Stimulated activated naive CD8-positive, alpha-beta T cell treated with anti-CD3 and anti-CD28 coated beads, Interleukin-15, amount 100 ng/mL, for 72 hours (primary cell): ENCODE measurements around the gene ATP6V1F.

Experiments
- ATAC-seq: fragments of 150-1000 bp; cut with Tn5 transposase; 2 replicates; pipeline ENCODE4 v1.10.0; 2021; ENCODE audit warnings: mild to moderate bottlenecking, moderate library complexity
- DNase-seq, 2 donors: peaks; one replicate each; pipeline ENCODE4 v3.0.0; 2021 to 2022
- H3K27ac Mint-ChIP-seq, 2 donors: one replicate each; pipeline ENCODE4 v1.8.0; 2022; ENCODE audit warnings: mild to moderate bottlenecking in 2 of 2, mixed read lengths in 2 of 2, moderate library complexity in 2 of 2
- H3K27me3 Mint-ChIP-seq: one replicate; pipeline ENCODE4 v1.8.0; 2022; ENCODE audit warnings: mixed read lengths
- H3K4me1 Mint-ChIP-seq: one replicate; pipeline ENCODE4 v1.8.0; 2022; ENCODE audit warnings: mild to moderate bottlenecking, mixed read lengths
- H3K4me3 Mint-ChIP-seq, 2 donors: one replicate each; pipeline ENCODE4 v1.8.0; 2022; ENCODE audit warnings: mild to moderate bottlenecking in 2 of 2, mixed read lengths in 2 of 2, moderate library complexity in 1 of 2
- H3K9me3 Mint-ChIP-seq, 2 donors: one replicate each; pipeline ENCODE4 v1.8.0; 2022; ENCODE audit warnings: mixed read lengths in 2 of 2

The ATP6V1F gene

GRCh38 chr7:128868624-128869137 is 6.0 kb downstream of the ATP6V1F start:
- Mint-ChIP-seq H3K27me3 (peaks cover 16% of the 10 kb centered on the region), H3K4me3 (peak overlapping the region; percentile 59 to 79), H3K27ac (no peak overlapping the region), H3K9me3 (no peaks in the 10 kb centered on the region), H3K4me1 (peaks cover 33% of the 10 kb centered on the region)
- no peak for ATAC-seq
- DNase-seq, result no peak

GRCh38 chr7:128869138-128869943 is 6.7 kb downstream of the ATP6V1F start:
- no peaks in the 10 kb centered on the region for H3K9me3 Mint-ChIP-seq
- H3K4me1 Mint-ChIP-seq, result peaks cover 30% of the 10 kb centered on the region
- peak; percentile 66 to 70 for DNase-seq
- ATAC-seq, result peak; percentile 88
- H3K27ac Mint-ChIP-seq, result no peak overlapping the region
- peak overlapping the region; percentile 59 to 79 for H3K4me3 Mint-ChIP-seq
- H3K27me3 Mint-ChIP-seq, result peaks cover 16% of the 10 kb centered on the region

- peaks cover 29% of the 10 kb centered on the region for H3K4me1 Mint-ChIP-seq
- DNase-seq, result no peak
- H3K27me3 Mint-ChIP-seq, result peaks cover 16% of the 10 kb centered on the region
- peak overlapping the region; percentile 80 for H3K4me3 Mint-ChIP-seq
- ATAC-seq, result peak; percentile 45
- H3K9me3 Mint-ChIP-seq, result no peaks in the 10 kb centered on the region
- H3K27ac Mint-ChIP-seq, result peak overlapping the region in 1 of 2 donors; percentile 89
Observed at GRCh38 chr7:128869944-128870285, 7.3 kb downstream of the ATP6V1F start.

- Mint-ChIP-seq H3K4me1 (peaks cover 19% of the 10 kb centered on the region), H3K9me3 (no peaks in the 10 kb centered on the region), H3K27ac (peak overlapping the region in 1 of 2 donors; percentile 36), H3K4me3 (peak overlapping the region; percentile 53 to 80), H3K27me3 (peaks cover 16% of the 10 kb centered on the region)
- ATAC-seq (no peak), DNase-seq (no peak)
Observed at GRCh38 chr7:128871050-128871449, 8.4 kb downstream of the ATP6V1F start.

GRCh38 chr7:128872394-128872824 is 9.8 kb downstream of the ATP6V1F start:
- Mint-ChIP-seq H3K4me1 (peaks cover 19% of the 10 kb centered on the region), H3K27ac (no peak overlapping the region)

GRCh38 chr7:128873234-128873633 is 10.6 kb downstream of the ATP6V1F start:
- no peaks in the 10 kb centered on the region for H3K9me3 Mint-ChIP-seq
- no peak overlapping the region for H3K27ac Mint-ChIP-seq
- ATAC-seq (no peak), DNase-seq (no peak)
- peaks cover 16% of the 10 kb centered on the region for H3K27me3 Mint-ChIP-seq
- no peak overlapping the region for H3K4me3 Mint-ChIP-seq
- H3K4me1 Mint-ChIP-seq, result peaks cover 19% of the 10 kb centered on the region

More at GRCh38 chr7:128872394-128872824, 9.8 kb downstream of the ATP6V1F start:
- H3K27me3 Mint-ChIP-seq, result peaks cover 16% of the 10 kb centered on the region
- DNase-seq (no peak), ATAC-seq (no peak)
- H3K9me3 Mint-ChIP-seq, result no peaks in the 10 kb centered on the region
- no peak overlapping the region for H3K4me3 Mint-ChIP-seq

GRCh38 chr7:128874140-128875031 is 11.7 kb downstream of the ATP6V1F start:
- Mint-ChIP-seq H3K4me3 (no peak overlapping the region), H3K4me1 (peaks cover 13% of the 10 kb centered on the region), H3K27me3 (peaks cover 16% of the 10 kb centered on the region), H3K27ac (no peak overlapping the region), H3K9me3 (no peaks in the 10 kb centered on the region)
- DNase-seq, result no peak
- no peak for ATAC-seq

GRCh38 chr7:128875523-128875948 is 12.9 kb downstream of the ATP6V1F start:
- Mint-ChIP-seq H3K9me3 (no peaks in the 10 kb centered on the region), H3K4me3 (no peak overlapping the region), H3K27ac (no peak overlapping the region), H3K27me3 (peaks cover 10% of the 10 kb centered on the region), H3K4me1 (peaks cover 6% of the 10 kb centered on the region)
- DNase-seq (no peak), ATAC-seq (no peak)

- no peak overlapping the region for H3K4me3 Mint-ChIP-seq
- no peak overlapping the region for H3K27ac Mint-ChIP-seq
- peaks cover 2% of the 10 kb centered on the region for H3K4me1 Mint-ChIP-seq
- DNase-seq, result no peak
- H3K27me3 Mint-ChIP-seq, result peaks cover 4% of the 10 kb centered on the region
- no peaks in the 10 kb centered on the region for H3K9me3 Mint-ChIP-seq
- no peak for ATAC-seq
Observed at GRCh38 chr7:128876127-128876526, 13.5 kb downstream of the ATP6V1F start.

- no peak overlapping the region for H3K27ac Mint-ChIP-seq
- H3K4me3 Mint-ChIP-seq, result no peak overlapping the region
- no peaks in the 10 kb centered on the region for H3K4me1 Mint-ChIP-seq
- H3K9me3 Mint-ChIP-seq, result no peaks in the 10 kb centered on the region
- no peak for ATAC-seq
- no peak for DNase-seq
- no peaks in the 10 kb centered on the region for H3K27me3 Mint-ChIP-seq
Observed at GRCh38 chr7:128876586-128876977, 13.9 kb downstream of the ATP6V1F start.

GRCh38 chr7:128876978-128877755 is 14.5 kb downstream of the ATP6V1F start:
- Mint-ChIP-seq H3K9me3 (no peaks in the 10 kb centered on the region), H3K27ac (no peak overlapping the region), H3K4me3 (no peak overlapping the region), H3K4me1 (no peaks in the 10 kb centered on the region), H3K27me3 (no peaks in the 10 kb centered on the region)
- ATAC-seq, result peak; percentile 13
- no peak for DNase-seq

- ATAC-seq (no peak), DNase-seq (no peak)
- Mint-ChIP-seq H3K4me1 (no peaks in the 10 kb centered on the region), H3K27me3 (no peaks in the 10 kb centered on the region), H3K27ac (no peak overlapping the region), H3K9me3 (no peaks in the 10 kb centered on the region), H3K4me3 (no peak overlapping the region)
Observed at GRCh38 chr7:128877756-128878120, 15.1 kb downstream of the ATP6V1F start.

GRCh38 chr7:128878226-128879105 is 15.8 kb downstream of the ATP6V1F start:
- Mint-ChIP-seq H3K27me3 (no peaks in the 10 kb centered on the region), H3K27ac (no peak overlapping the region), H3K4me3 (no peak overlapping the region), H3K4me1 (no peaks in the 10 kb centered on the region), H3K9me3 (no peaks in the 10 kb centered on the region)
- DNase-seq (no peak), ATAC-seq (no peak)

- ATAC-seq (no peak), DNase-seq (no peak)
- Mint-ChIP-seq H3K9me3 (no peaks in the 10 kb centered on the region), H3K4me1 (no peaks in the 10 kb centered on the region), H3K27ac (no peak overlapping the region), H3K27me3 (no peaks in the 10 kb centered on the region), H3K4me3 (no peak overlapping the region)
Observed at GRCh38 chr7:128879461-128879938, 16.8 kb downstream of the ATP6V1F start.
